ENCODE measurements around the gene KRTAP9-4. TPM values are rescaled to one million over a fixed set of nuclear protein-coding genes. Genes with fewer than 3 reads are reported as not detected.

The KRTAP9-4 gene
- total RNA-seq, 1 donor from 2014 or later, result not detected

GRCh38 chr17:41287050-41287449 is 37.6 kb downstream of the KRTAP9-4 start:
- no peaks in the 10 kb centered on the region for H3K36me3 Mint-ChIP-seq (ENCODE audit: unreplicated experiment)
- no peak for DNase-seq
- H3K4me1 Mint-ChIP-seq (ENCODE audit: low read depth, unreplicated experiment), result no peaks in the 10 kb centered on the region
- H3K9me3 Mint-ChIP-seq (ENCODE audit: unreplicated experiment), result no peaks in the 10 kb centered on the region
- TF ChIP-seq, protein P1, sequence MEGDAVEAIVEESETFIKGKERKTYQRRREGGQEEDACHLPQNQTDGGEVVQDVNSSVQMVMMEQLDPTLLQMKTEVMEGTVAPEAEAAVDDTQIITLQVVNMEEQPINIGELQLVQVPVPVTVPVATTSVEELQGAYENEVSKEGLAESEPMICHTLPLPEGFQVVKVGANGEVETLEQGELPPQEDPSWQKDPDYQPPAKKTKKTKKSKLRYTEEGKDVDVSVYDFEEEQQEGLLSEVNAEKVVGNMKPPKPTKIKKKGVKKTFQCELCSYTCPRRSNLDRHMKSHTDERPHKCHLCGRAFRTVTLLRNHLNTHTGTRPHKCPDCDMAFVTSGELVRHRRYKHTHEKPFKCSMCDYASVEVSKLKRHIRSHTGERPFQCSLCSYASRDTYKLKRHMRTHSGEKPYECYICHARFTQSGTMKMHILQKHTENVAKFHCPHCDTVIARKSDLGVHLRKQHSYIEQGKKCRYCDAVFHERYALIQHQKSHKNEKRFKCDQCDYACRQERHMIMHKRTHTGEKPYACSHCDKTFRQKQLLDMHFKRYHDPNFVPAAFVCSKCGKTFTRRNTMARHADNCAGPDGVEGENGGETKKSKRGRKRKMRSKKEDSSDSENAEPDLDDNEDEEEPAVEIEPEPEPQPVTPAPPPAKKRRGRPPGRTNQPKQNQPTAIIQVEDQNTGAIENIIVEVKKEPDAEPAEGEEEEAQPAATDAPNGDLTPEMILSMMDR (IDR thresholded peaks at IDR 0.05; ENCODE audit: partially characterized antibody, unreplicated experiment), result no peak
- no peak overlapping the region for H3K27ac Mint-ChIP-seq (ENCODE audit: unreplicated experiment)
- H3K27me3 Mint-ChIP-seq (ENCODE audit: unreplicated experiment), result no peaks in the 10 kb centered on the region
- H3K4me3 Mint-ChIP-seq (ENCODE audit: unreplicated experiment), result no peak overlapping the region

GRCh38 chr17:41294016-41294415 is 44.5 kb downstream of the KRTAP9-4 start:
- Mint-ChIP-seq H3K36me3 (ENCODE audit: unreplicated experiment) (no peaks in the 10 kb centered on the region), H3K27ac (ENCODE audit: unreplicated experiment) (no peak overlapping the region), H3K27me3 (ENCODE audit: unreplicated experiment) (no peaks in the 10 kb centered on the region)

GRCh38 chr17:41296846-41297245 is 47.4 kb downstream of the KRTAP9-4 start:
- Mint-ChIP-seq H3K4me3 (ENCODE audit: unreplicated experiment) (no peak overlapping the region), H3K36me3 (ENCODE audit: unreplicated experiment) (no peaks in the 10 kb centered on the region), H3K9me3 (ENCODE audit: unreplicated experiment) (peaks cover 2% of the 10 kb centered on the region), H3K27ac (ENCODE audit: unreplicated experiment) (no peak overlapping the region), H3K4me1 (ENCODE audit: low read depth, unreplicated experiment) (no peaks in the 10 kb centered on the region), H3K27me3 (ENCODE audit: unreplicated experiment) (peaks cover 4% of the 10 kb centered on the region)
- DNase-seq, result no peak
- TF ChIP-seq, protein P1 (IDR thresholded peaks at IDR 0.05; ENCODE audit: partially characterized antibody, unreplicated experiment), result no peak

More at GRCh38 chr17:41294016-41294415, 44.5 kb downstream of the KRTAP9-4 start:
- H3K4me1 Mint-ChIP-seq (ENCODE audit: low read depth, unreplicated experiment), result no peaks in the 10 kb centered on the region
- H3K9me3 Mint-ChIP-seq (ENCODE audit: unreplicated experiment), result peaks cover 2% of the 10 kb centered on the region
- H3K4me3 Mint-ChIP-seq (ENCODE audit: unreplicated experiment), result no peak overlapping the region
- DNase-seq, result no peak
- TF ChIP-seq, protein P1 (IDR thresholded peaks at IDR 0.05; ENCODE audit: partially characterized antibody, unreplicated experiment), result no peak

- peaks cover 4% of the 10 kb centered on the region for H3K27me3 Mint-ChIP-seq (ENCODE audit: unreplicated experiment)
- TF ChIP-seq, protein P1 (IDR thresholded peaks at IDR 0.05; ENCODE audit: partially characterized antibody, unreplicated experiment), result no peak
- H3K9me3 Mint-ChIP-seq (ENCODE audit: unreplicated experiment), result no peaks in the 10 kb centered on the region
- DNase-seq, result no peak
- H3K27ac Mint-ChIP-seq (ENCODE audit: unreplicated experiment), result no peak overlapping the region
- H3K36me3 Mint-ChIP-seq (ENCODE audit: unreplicated experiment), result no peaks in the 10 kb centered on the region
- no peaks in the 10 kb centered on the region for H3K4me1 Mint-ChIP-seq (ENCODE audit: low read depth, unreplicated experiment)
- H3K4me3 Mint-ChIP-seq (ENCODE audit: unreplicated experiment), result no peak overlapping the region
These were observed 49.1 kb downstream of the KRTAP9-4 start for GRCh38 chr17:41298458-41299135.

Other genes starting within 250 kb of the KRTAP9-4 start
- gene KRTAP3-2, start 249.8 kb upstream of the KRTAP9-4 start, total RNA-seq (ENCODE audit: unreplicated experiment), result not detected
- not detected for gene KRTAP3-1, start 240.6 kb upstream of the KRTAP9-4 start, total RNA-seq (ENCODE audit: unreplicated experiment)
- gene KRTAP1-5, start 222.5 kb upstream of the KRTAP9-4 start, total RNA-seq (ENCODE audit: unreplicated experiment), result not detected
- gene KRTAP1-4, start 219.5 kb upstream of the KRTAP9-4 start, total RNA-seq (ENCODE audit: unreplicated experiment), result not detected
- gene KRTAP1-3, start 214.8 kb upstream of the KRTAP9-4 start, total RNA-seq (ENCODE audit: unreplicated experiment), result not detected
- gene KRTAP1-1, start 208.2 kb upstream of the KRTAP9-4 start, total RNA-seq (ENCODE audit: unreplicated experiment), result not detected
- not detected for gene KRTAP2-1, start 202.4 kb upstream of the KRTAP9-4 start, total RNA-seq (ENCODE audit: unreplicated experiment)
- gene KRTAP2-2, start 194.5 kb upstream of the KRTAP9-4 start, total RNA-seq (ENCODE audit: unreplicated experiment), result not detected
- not detected for gene KRTAP2-3, start 189.6 kb upstream of the KRTAP9-4 start, total RNA-seq (ENCODE audit: unreplicated experiment)
- not detected for gene KRTAP2-4, start 183.8 kb upstream of the KRTAP9-4 start, total RNA-seq (ENCODE audit: unreplicated experiment)
- gene KRTAP4-7, start 165.5 kb upstream of the KRTAP9-4 start, total RNA-seq (ENCODE audit: unreplicated experiment), result not detected
- not detected for gene KRTAP4-8, start 151.5 kb upstream of the KRTAP9-4 start, total RNA-seq (ENCODE audit: unreplicated experiment)
- gene KRTAP4-16, start 147.5 kb upstream of the KRTAP9-4 start, total RNA-seq (ENCODE audit: unreplicated experiment), result not detected
- gene KRTAP4-9, start 144.3 kb upstream of the KRTAP9-4 start, total RNA-seq (ENCODE audit: unreplicated experiment), result not detected
- gene KRTAP4-11, start 131.3 kb upstream of the KRTAP9-4 start, total RNA-seq (ENCODE audit: unreplicated experiment), result not detected
- gene KRTAP4-12, start 125.5 kb upstream of the KRTAP9-4 start, total RNA-seq (ENCODE audit: unreplicated experiment), result not detected
- not detected for gene KRTAP4-6, start 109.1 kb upstream of the KRTAP9-4 start, total RNA-seq (ENCODE audit: unreplicated experiment)
- not detected for gene KRTAP4-5, start 99.9 kb upstream of the KRTAP9-4 start, total RNA-seq (ENCODE audit: unreplicated experiment)
- gene KRTAP4-4, start 88.9 kb upstream of the KRTAP9-4 start, total RNA-seq (ENCODE audit: unreplicated experiment), result not detected
- gene KRTAP4-3, start 81.5 kb upstream of the KRTAP9-4 start, total RNA-seq (ENCODE audit: unreplicated experiment), result not detected
- not detected for gene KRTAP4-2, start 71.5 kb upstream of the KRTAP9-4 start, total RNA-seq (ENCODE audit: unreplicated experiment)
- gene KRTAP4-1, start 64.8 kb upstream of the KRTAP9-4 start, total RNA-seq (ENCODE audit: unreplicated experiment), result not detected
- gene KRTAP9-1, start 59.8 kb upstream of the KRTAP9-4 start, total RNA-seq (ENCODE audit: unreplicated experiment), result not detected
- not detected for gene KRTAP9-2, start 23.0 kb upstream of the KRTAP9-4 start, total RNA-seq (ENCODE audit: unreplicated experiment)
- not detected for gene KRTAP9-3, start 17.2 kb upstream of the KRTAP9-4 start, total RNA-seq (ENCODE audit: unreplicated experiment)
- gene KRTAP9-8, start 11.7 kb upstream of the KRTAP9-4 start, total RNA-seq (ENCODE audit: unreplicated experiment), result not detected
- not detected for gene KRTAP9-9, start 5.7 kb downstream of the KRTAP9-4 start, total RNA-seq (ENCODE audit: unreplicated experiment)
- not detected for gene KRTAP9-6, start 15.7 kb downstream of the KRTAP9-4 start, total RNA-seq (ENCODE audit: unreplicated experiment)
- not detected for gene KRTAP9-7, start 26.0 kb downstream of the KRTAP9-4 start, total RNA-seq (ENCODE audit: unreplicated experiment)
- not detected for gene KRTAP29-1, start 53.2 kb downstream of the KRTAP9-4 start, total RNA-seq (ENCODE audit: unreplicated experiment)
- not detected for gene KRTAP16-1, start 59.6 kb downstream of the KRTAP9-4 start, total RNA-seq (ENCODE audit: unreplicated experiment)
- gene KRTAP17-1, start 66.0 kb downstream of the KRTAP9-4 start, total RNA-seq (ENCODE audit: unreplicated experiment), result not detected
- gene KRT33A, start 101.1 kb downstream of the KRTAP9-4 start, total RNA-seq (ENCODE audit: unreplicated experiment), result not detected
- 0.61 TPM for gene KRT33B, start 120.1 kb downstream of the KRTAP9-4 start, total RNA-seq (ENCODE audit: unreplicated experiment)
- gene KRT34, start 132.6 kb downstream of the KRTAP9-4 start, total RNA-seq (ENCODE audit: unreplicated experiment), result not detected
- not detected for gene KRT31, start 147.9 kb downstream of the KRTAP9-4 start, total RNA-seq (ENCODE audit: unreplicated experiment)
- not detected for gene KRT37, start 174.9 kb downstream of the KRTAP9-4 start, total RNA-seq (ENCODE audit: unreplicated experiment)
- not detected for gene KRT38, start 191.3 kb downstream of the KRTAP9-4 start, total RNA-seq (ENCODE audit: unreplicated experiment)
- not detected for gene KRT32, start 217.7 kb downstream of the KRTAP9-4 start, total RNA-seq (ENCODE audit: unreplicated experiment)
- not detected for gene KRT35, start 231.5 kb downstream of the KRTAP9-4 start, total RNA-seq (ENCODE audit: unreplicated experiment)
- gene KRT36, start 240.2 kb downstream of the KRTAP9-4 start, total RNA-seq (ENCODE audit: unreplicated experiment), result not detected

Measured in glutamatergic neuron (in vitro differentiated cells).